K562 (cell line): ENCODE data around the gene CNOT9. TPM values are rescaled to one million over a fixed set of nuclear protein-coding genes. Genes with fewer than 3 reads are reported as not detected.

Source experiments
- ATAC-seq: fragments of 200-7000 bp; cut with Tn5 transposase; 3 replicates; pipeline ENCODE4 v1.9.1; 2020; ENCODE audit warnings: moderate library complexity
- BruUV-seq: library from RNA; stranded (reverse); fragments of 400-500 nt; replicated peaks from 2 replicates; lab custom pipeline; 2021; lab: Mats Ljungman, UMichigan
- CTCF ChIA-PET: fragments of 300-600 bp; formaldehyde crosslinking; extraction: SDS; loops from one replicate; lab custom pipeline; 2021; ENCODE audit warnings: low intra/inter-chr PET ratio; lab: Yijun Ruan, JAX
- POLR2A ChIA-PET: fragments of 300-600, 350-650 bp; sonication (Branson Sonifier 250); formaldehyde crosslinking; extraction: SDS; loops from one replicate; lab custom pipeline; 2021; ENCODE audit warnings: antibody characterized with exemption, inconsistent platforms; lab: Yijun Ruan, JAX
- DNase-seq, 4 experiments: peaks; one replicate each; pipeline versions ENCODE4 v3.0.0 to v3.0.0-alpha.2; 2011 to 2018; ENCODE audit warnings: low spot score in 3 of 4, mixed read lengths in 3 of 4; ENCODE audit errors: extremely low read depth in 1 of 4
- FAIRE-seq: peaks from 2 replicates; lab custom pipeline; 2011; peaks lifted over from hg19 to GRCh38; lab: Jason Lieb, UNC
- H2AFZ ChIP-seq: 2 replicates; pipeline ENCODE4 v1.6.0; 2011; ENCODE audit warnings: low read depth, low read length, control low read depth, inconsistent platforms
- H3K27ac ChIP-seq: fragments of 200-600 bp; 3 replicates; pipeline ENCODE4 v1.8.0; 2011; ENCODE audit warnings: low read depth, mild to moderate bottlenecking, control low read depth, inconsistent platforms, low read length, moderate library complexity, mixed read lengths; ENCODE audit errors: extremely low read depth
- H3K27me3 ChIP-seq, 2 experiments: fragments of 300-600 bp in 1 of 2; 2 replicates in 1 of 2; 3 replicates in 1 of 2; pipeline versions ENCODE4 v1.6.0 to v1.8.0; 2011; ENCODE audit warnings: inconsistent platforms in 2 of 2, low read length in 2 of 2, mild to moderate bottlenecking in 1 of 2, mixed read lengths in 1 of 2, moderate library complexity in 1 of 2; ENCODE audit not compliant: control insufficient read depth in 2 of 2, insufficient read depth in 2 of 2
- H3K36me3 ChIP-seq: fragments of 300-600 bp; 3 replicates; pipeline ENCODE4 v1.8.0; 2011; ENCODE audit warnings: mild to moderate bottlenecking, low read length, inconsistent platforms; ENCODE audit not compliant: control insufficient read depth, insufficient read depth
- H3K4me1 ChIP-seq, 2 experiments: fragments of 200-600 bp in 1 of 2; replicated peaks in 1 of 2; 2 replicates in 1 of 2; 3 replicates in 1 of 2; pipeline versions ENCODE4 v1.5.1 to v1.8.0; 2011; ENCODE audit warnings: inconsistent platforms in 2 of 2, low read length in 2 of 2, mild to moderate bottlenecking in 1 of 2, mixed read lengths in 1 of 2, moderate library complexity in 1 of 2; ENCODE audit not compliant: control insufficient read depth in 2 of 2, insufficient read depth in 2 of 2
- H3K4me2 ChIP-seq: 2 replicates; pipeline ENCODE4 v1.6.1; 2011; ENCODE audit warnings: low read length, control low read depth, inconsistent platforms, mixed read lengths; ENCODE audit not compliant: insufficient read depth
- H3K4me3 ChIP-seq: fragments of 200-600 bp; sonication (generic), shearing (Covaris generic); 2 replicates; pipeline ENCODE4 v1.5.1; 2016; ENCODE audit warnings: control low read depth, inconsistent platforms
- H3K79me2 ChIP-seq: fragments of 200-600 bp; 3 replicates; pipeline ENCODE4 v1.8.0; 2011; ENCODE audit warnings: low read length, inconsistent platforms; ENCODE audit not compliant: control insufficient read depth, insufficient read depth
- H3K9ac ChIP-seq, 2 experiments: 2 replicates each; pipeline versions ENCODE4 v1.6.0 to v1.6.1; 2011; ENCODE audit warnings: low read depth in 2 of 2, low read length in 2 of 2, control low read depth in 1 of 2, inconsistent platforms in 1 of 2, mild to moderate bottlenecking in 1 of 2, mixed read lengths in 1 of 2; ENCODE audit not compliant: insufficient read depth in 1 of 2
- H3K9me1 ChIP-seq: one replicate; pipeline ENCODE4 v1.6.0; 2011; ENCODE audit warnings: inconsistent platforms, mild to moderate bottlenecking, low read length, moderate library complexity; ENCODE audit not compliant: control insufficient read depth, insufficient read depth
- H3K9me3 ChIP-seq: replicated peaks from 2 replicates; pipeline ENCODE4 v1.5.1; 2011; ENCODE audit warnings: low read depth, low read length, inconsistent platforms; ENCODE audit not compliant: control insufficient read depth, insufficient read depth
- H4K20me1 ChIP-seq: replicated peaks from 2 replicates; pipeline ENCODE4 v1.6.1; 2011; ENCODE audit warnings: low read length, inconsistent platforms, mixed read lengths; ENCODE audit not compliant: control insufficient read depth, insufficient read depth
- BCLAF1 ChIP-seq, 2 experiments: fragments of 450-650 bp in 1 of 2; IDR thresholded peaks; 2 replicates each; pipeline ENCODE4 v1.6.1; 2011 to 2017; ENCODE audit warnings: low read depth in 2 of 2, antibody characterized with exemption in 1 of 2, borderline replicate concordance in 1 of 2, low read length in 1 of 2, mild to moderate bottlenecking in 1 of 2, mixed read lengths in 1 of 2; ENCODE audit not compliant: control insufficient read depth in 1 of 2
- CEBPG ChIP-seq, 3 experiments: fragments of 200-800 bp in 1 of 3; sonication (Bioruptor generic) in 1 of 3; sonication (generic) in 1 of 3; formaldehyde crosslinking in 1 of 3; IDR thresholded peaks in 2 of 3; conservative IDR thresholded peaks in 1 of 3; 2 replicates each; pipeline versions ENCODE4 v1.6.1 to v1.8.0; 2016 to 2022; ENCODE audit warnings: missing compliant biosample characterization in 2 of 3, missing genetic modification characterization in 2 of 3, mild to moderate bottlenecking in 1 of 3, missing genetic modification reagents in 1 of 3
- E2F4 ChIP-seq: sonication (generic); formaldehyde crosslinking; IDR thresholded peaks from 2 replicates; pipeline ENCODE4 v1.8.0; 2022; ENCODE audit warnings: mild to moderate bottlenecking, low read depth, missing genetic modification reagents
- FOXK1 ChIP-seq: sonication (generic); formaldehyde crosslinking; IDR thresholded peaks from 2 replicates; pipeline ENCODE4 v1.8.0; 2022; ENCODE audit warnings: missing genetic modification reagents, mild to moderate bottlenecking, borderline replicate concordance
- HMGXB4 ChIP-seq: sonication (generic); formaldehyde crosslinking; IDR thresholded peaks from 2 replicates; pipeline ENCODE4 v1.8.1; 2023; ENCODE audit warnings: mild to moderate bottlenecking, missing genetic modification reagents
- IRF2 ChIP-seq: sonication (generic); formaldehyde crosslinking; IDR thresholded peaks from 2 replicates; pipeline ENCODE4 v1.8.1; 2022; ENCODE audit warnings: mild to moderate bottlenecking, missing genetic modification reagents
- MAFG ChIP-seq: fragments of 450-650 bp; conservative IDR thresholded peaks from 2 replicates; pipeline ENCODE4 v1.6.1; 2016; ENCODE audit warnings: missing genetic modification characterization, missing compliant biosample characterization
- NFXL1 ChIP-seq: fragments of 450-650 bp; formaldehyde crosslinking; IDR thresholded peaks from 2 replicates; pipeline ENCODE4 v1.4.0; 2021; ENCODE audit warnings: mild to moderate bottlenecking
- RBBP5 ChIP-seq: fragments of 200-600 bp; sonication (generic); IDR thresholded peaks from 2 replicates; pipeline ENCODE4 v1.6.1; 2012; ENCODE audit warnings: borderline replicate concordance, mild to moderate bottlenecking, low read length, control low read depth, inconsistent platforms; ENCODE audit not compliant: insufficient read depth, poor library complexity, severe bottlenecking
- ZEB2 ChIP-seq: fragments of 450-650 bp; IDR thresholded peaks from 2 replicates; pipeline ENCODE4 v1.6.1; 2016
- WGBS: fragments of 100-300 bp; shearing (Covaris generic); methylation state at CpG from one replicate; pipeline ENCODE4 v1.1.6; 2016; ENCODE audit warnings: low coverage, mixed read lengths; ENCODE audit not compliant: insufficient coverage; ENCODE audit errors: missing lambda C conversion rate; 5-methylcytosine and 5-hydroxymethylcytosine counted together
- in situ Hi-C: fragments of 300-500 bp; cut with MboI; formaldehyde crosslinking; loops from 4 replicates; pipeline ENCODE4 v1.15.0; 2018; ENCODE audit warnings: inconsistent platforms, mixed read lengths
- intact Hi-C: fragments of 100-400 bp; cut with micrococcal nuclease; formaldehyde crosslinking; loops from 2 replicates; pipeline ENCODE4 v1.14.2; 2022
- polyA plus RNA-seq, 8 experiments: library from polyadenylated mRNA; depleted of rRNA in 4 of 8; stranded (reverse) in 5 of 8; unstranded in 3 of 8; fragments of >200 nt; fragmentation: Nextera tagmentation in 2 of 8; fragmentation: Illumina TruSeq in 1 of 8; extraction: Ambion mirVana in 2 of 8; extraction: Trizol in 1 of 8; gene quantifications; 2 replicates each; pipeline versions ENCODE4 v1.2.1 to v1.2.3, GENCODE V29; 2011 to 2014; ENCODE audit warnings: inconsistent platforms in 1 of 8, missing spikeins in 1 of 8
- total RNA-seq, 7 experiments: library from RNA; depleted of rRNA in 6 of 7; stranded (reverse); fragments of >200 nt in 6 of 7; fragmentation: Illumina TruSeq in 2 of 7; extraction: Trizol in 2 of 7; gene quantifications; 2 replicates each; pipeline versions ENCODE4 v1.2.1 to v1.2.3, GENCODE V29; 2011 to 2021; ENCODE audit warnings: low replicate concordance in 1 of 7

Gene CNOT9
- total and polyA plus RNA-seq, 9 of the 15 experiments (the other 6 are each of a cell fraction or from before 2014, with no cell fraction given): 19.0 to 82.6 (median 46.7) TPM

GRCh38 chr2:218570850-218571249, 2.2 kb downstream of the CNOT9 start:
- 30% methylated on average over 4 of the region's 6 CpGs for WGBS
- BruUV-seq: no TSS peak
- H3K79me2 ChIP-seq: peaks cover 96% of the 10 kb centered on the region
- H2AFZ ChIP-seq: no peak overlapping the region
- H3K4me3 ChIP-seq: peak overlapping the region; percentile 77
- H3K9me1 ChIP-seq: no peaks in the 10 kb centered on the region
- FAIRE-seq: no peak
- H3K9ac ChIP-seq: peak overlapping the region in 1 of 2 experiments; percentile 88; a peak in 1 of 4 replicates
- H3K27me3 ChIP-seq: no peaks in the 10 kb centered on the region
- peaks cover 47% of the 10 kb centered on the region for H3K36me3 ChIP-seq
- peaks cover 7 to 8% of the 10 kb centered on the region in 2 experiments; a peak in 4 of 5 replicates for H3K4me1 ChIP-seq
- no peak for ATAC-seq
- H3K9me3 ChIP-seq: no peaks in the 10 kb centered on the region
- ChIA-PET POLR2A (interaction anchor here (0.5 to 0.6 kb wide), 2 partner anchors 31 to 184 kb away, joined by 3 to 5 read pairs; no protein-coding TSS in a partner anchor), CTCF (no interaction called here)
- peak overlapping the region; percentile 97 for H3K4me2 ChIP-seq
- in situ Hi-C loops (no loop called here), intact Hi-C loops (no loop called here)
- DNase-seq: no peak
- 0 out of 3 replicates have a peak overlapping the region, but pooled peaks have one; percentile 21 for H3K27ac ChIP-seq
- TF ChIP-seq MAFG (tag) (no peak), RBBP5 (no peak), IRF2 (CRISPR knock-in tag) (no peak), ZEB2 (no peak), NFXL1 (no peak), E2F4 (CRISPR knock-in tag) (no peak), BCLAF1 (IDR thresholded peaks at IDR 0.05; ENCODE audit: borderline replicate concordance in 1 of 2, control insufficient read depth in 1 of 2, low read depth in 2 of 2, low read length in 1 of 2) (no peak), HMGXB4 (CRISPR knock-in tag) (no peak), FOXK1 (CRISPR knock-in tag) (no peak), CEBPG (CRISPR knock-in tag; IDR thresholded peaks at IDR 0.05) (no peak), CEBPG (tag; conservative IDR thresholded peaks at IDR 0.05 in 1 of 2, IDR thresholded peaks at IDR 0.05 in 1 of 2) (no peak)
- H4K20me1 ChIP-seq: 0 out of 2 replicates have a peak, but pooled peaks cover 3% of the 10 kb centered on the region
